DMS 273 treated with DMSO at 0.1 percent for 48 hours (cell line): ENCODE results near the gene ALCAM.

Source experiments
- DNase-seq: peaks from one replicate; lab custom pipeline; 2025; lab: John Stamatoyannopoulos, UW

The ALCAM gene

DNA sequence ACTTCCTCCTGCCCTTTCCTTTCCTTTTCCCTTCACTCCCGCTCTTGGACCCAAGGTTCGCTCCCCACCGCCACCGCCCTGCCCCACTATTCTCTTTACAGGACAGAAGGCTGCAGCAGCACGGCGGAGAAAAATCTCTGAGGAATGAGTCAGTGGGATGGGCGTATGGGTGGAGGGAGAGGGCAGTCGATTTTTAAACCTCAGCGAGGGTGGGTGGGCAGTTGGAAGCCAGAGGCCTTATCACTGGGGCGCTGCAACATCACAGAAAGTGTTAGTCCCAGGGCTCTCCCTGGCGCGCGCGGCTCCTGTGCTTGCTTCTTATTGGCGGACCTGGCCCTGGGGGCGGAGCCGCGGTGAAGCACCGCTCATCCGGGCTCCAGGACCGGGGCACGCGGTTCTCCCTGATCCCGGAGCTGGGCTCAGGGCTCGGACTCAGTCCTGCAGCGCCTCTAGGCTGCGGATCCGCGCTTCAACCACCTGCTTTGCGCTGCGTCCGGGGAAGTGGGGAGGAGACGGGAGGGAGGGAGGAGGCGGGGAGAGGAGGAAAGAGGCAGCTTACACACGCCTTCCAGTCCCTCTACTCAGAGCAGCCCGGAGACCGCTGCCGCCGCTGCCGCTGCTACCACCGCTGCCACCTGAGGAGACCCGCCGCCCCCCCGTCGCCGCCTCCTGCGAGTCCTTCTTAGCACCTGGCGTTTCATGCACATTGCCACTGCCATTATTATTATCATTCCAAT lies at the start of gene ALCAM:
Gene ALCAM, plus strand, starts transcription at position 584 of the 737 bp plus-strand sequence.
- DNase-seq, result peak; percentile 96

DNA sequence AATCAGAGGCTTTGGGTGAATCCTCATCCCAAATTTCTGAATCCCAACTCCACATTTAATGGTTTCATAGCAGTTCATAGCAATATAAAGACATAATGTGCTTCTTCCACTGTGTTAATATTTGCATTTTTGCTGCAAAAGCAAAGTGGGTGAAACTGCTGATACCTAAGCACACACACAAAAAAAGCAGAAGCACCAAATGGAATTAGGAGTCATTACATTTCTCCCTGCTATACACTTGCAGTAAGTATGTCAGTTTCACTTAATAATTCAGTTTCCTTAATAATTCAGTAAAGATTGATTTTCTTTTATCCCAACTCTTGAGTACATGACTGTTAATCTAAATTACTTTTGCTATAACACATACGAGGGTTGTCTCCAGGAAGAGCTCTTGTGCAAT lies 48.9 kb upstream of the ALCAM start:
- no peak for DNase-seq

DNA sequence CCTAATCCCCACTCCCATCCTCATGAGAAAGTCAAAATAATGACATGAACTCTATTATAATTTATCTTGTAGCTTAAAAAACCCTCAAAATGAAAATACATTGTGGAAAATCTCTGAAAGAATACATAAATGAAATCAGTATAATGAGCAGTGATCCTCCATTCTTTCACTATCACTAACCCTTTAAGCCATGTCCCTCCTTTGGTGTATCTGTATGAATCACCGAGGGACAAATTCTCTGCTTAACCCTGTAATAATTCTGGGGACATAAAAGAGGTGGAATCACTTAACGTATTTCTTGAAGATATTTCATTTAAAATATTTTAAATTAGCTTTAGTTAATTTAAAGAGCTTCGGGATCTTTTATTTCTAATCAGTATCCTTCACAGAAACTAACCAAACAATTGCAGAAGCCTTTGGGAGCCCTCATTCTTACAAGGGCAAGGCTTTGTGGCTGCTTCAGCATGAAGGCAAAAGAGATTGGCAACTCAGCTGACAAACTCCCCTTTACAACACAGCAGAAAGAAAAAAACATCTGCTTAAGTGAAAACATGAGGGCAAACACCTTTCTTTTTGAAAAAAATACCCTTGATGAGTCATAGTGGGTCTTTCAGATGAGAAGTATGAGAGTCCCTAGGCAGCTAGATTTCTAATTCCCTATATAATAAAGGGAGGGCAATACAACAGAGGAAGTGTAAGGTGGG lies 44.0 kb upstream of the ALCAM start:
- DNase-seq, result no peak

DNA sequence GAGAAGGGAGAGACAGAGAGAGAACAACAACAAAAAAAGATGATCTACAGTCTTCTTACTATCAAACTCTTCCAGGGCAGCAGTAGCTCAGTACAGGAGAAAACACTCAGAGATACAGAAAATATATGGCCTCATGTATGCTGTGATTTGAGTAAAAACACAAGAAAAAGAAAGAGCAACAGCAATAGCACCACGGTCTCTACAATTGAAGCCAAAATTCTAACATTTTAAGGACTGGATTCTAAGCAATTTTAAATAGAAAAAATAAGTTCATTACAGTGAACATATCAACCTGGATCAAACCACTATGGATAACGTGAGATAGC lies 43.5 kb upstream of the ALCAM start:
- DNase-seq, result no peak

DNA sequence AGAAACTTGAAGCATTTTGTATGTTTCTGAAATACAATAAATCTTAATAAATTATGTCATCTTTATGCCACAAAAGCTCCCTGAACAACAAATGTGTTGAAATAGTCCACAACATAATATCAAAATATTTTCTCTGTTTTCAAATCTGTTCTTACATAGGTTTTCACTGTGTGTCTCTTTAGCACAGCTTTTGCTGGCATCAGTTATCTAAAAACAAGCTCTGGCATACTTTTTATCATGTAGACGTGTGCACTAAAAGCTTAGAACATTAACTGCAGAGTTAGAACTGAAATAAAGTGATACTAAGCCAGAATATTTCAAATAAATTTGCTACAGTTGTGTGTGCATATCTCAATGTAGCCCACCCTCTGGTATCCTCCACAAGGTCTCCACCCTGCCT lies 41.8 kb upstream of the ALCAM start:
- no peak for DNase-seq

DNA sequence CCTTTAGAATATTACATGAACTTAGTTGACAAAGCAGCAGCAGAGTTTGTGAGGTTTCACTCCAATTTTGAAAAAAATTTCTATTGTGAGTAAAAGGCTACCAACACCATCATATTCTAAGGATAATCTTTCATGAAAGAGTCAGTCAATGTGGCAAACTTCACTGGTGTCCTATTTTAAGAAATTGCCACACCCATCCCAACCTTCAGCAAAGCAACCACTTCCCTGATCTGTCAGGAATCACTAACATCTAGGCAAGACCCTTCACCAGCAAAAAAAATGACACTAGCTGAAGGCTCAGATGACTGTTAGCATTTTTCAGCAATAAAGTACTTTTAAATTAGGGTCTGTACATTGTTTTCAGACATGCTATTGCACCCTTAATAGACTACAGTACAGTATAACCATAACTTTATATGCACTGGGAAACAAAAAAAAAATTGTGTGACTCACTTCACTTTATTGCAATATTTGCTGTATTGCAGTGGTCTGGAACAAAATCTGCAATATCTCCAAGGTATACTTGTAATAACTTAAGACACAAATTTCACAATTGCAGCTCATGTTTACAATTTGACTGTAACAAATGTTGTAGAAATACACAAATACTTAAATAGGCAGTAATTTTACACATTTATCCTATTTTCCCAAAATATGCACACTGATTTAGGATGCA lies 38.9 kb upstream of the ALCAM start:
- DNase-seq, result no peak

DNA sequence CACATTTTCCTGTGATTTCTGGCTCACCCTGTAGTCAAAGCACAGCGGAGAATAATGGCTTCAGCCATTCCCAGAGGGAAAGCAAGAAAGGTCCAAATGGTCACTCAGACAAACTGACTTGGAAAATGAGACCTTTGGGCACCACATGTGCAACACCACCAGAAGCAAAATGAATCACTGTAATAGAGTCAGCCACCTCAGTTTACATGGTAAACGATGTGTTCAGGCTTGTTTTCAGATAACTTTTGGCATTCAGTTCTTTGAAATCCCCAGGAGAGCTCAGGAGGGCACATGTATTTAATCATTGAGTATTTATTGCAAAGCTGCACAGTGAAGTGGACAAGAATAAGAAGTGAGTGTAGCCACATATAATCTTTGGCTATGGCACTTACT lies 38.4 kb upstream of the ALCAM start:
- DNase-seq, result no peak

DNA sequence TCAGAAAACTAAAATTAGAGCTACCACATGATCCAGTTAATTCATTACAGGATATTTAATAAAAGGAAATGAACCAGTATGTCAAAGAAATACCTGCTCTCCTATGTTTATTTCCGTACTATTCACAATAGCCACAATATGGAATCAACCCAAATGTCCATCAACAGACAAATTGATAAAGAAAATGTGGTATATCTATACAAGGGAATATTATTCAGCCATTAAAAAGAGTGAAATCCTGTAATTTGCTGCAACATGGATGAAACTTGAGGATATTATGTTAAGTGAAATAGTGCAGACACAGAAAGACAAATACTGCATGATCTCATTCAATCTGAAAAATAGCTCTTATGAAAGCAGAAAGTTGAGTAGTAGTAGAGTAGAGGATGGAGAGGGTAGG lies 33.7 kb upstream of the ALCAM start:
- no peak for DNase-seq

DNA sequence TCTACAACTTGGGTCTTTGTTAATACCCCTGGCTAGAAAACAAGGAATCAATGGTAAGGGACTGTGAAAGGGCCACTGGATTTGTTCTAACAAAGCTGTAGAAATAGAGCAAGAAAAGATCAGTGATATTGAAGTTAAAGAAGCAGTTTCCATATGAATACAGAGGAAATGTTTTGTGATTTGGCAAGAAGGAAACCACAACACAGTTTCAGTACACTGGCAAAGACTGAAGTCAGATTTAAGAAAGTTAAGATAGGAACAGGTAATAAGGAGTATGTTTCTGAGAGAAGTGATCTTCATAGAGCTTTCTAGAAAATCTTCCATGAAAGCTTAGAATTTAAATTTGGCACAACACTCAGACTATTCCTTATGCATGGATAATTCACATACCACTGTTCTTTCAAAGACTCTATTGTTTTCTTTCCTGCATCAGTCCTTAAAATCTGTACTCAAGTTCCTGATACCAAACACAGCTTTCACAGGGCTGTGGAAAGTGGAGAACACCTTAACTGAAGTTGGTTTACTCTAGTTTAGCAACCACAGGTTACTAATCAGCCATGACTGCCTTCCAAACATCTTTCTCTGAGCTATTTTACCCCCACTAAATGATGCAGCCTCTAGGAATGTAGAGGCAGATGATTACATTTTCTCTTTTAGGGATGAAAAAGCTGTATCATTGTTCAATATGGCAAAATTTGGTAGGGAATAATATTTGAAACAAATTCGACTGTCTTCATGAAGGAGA lies 32.4 kb upstream of the ALCAM start:
- DNase-seq, result no peak

DNA sequence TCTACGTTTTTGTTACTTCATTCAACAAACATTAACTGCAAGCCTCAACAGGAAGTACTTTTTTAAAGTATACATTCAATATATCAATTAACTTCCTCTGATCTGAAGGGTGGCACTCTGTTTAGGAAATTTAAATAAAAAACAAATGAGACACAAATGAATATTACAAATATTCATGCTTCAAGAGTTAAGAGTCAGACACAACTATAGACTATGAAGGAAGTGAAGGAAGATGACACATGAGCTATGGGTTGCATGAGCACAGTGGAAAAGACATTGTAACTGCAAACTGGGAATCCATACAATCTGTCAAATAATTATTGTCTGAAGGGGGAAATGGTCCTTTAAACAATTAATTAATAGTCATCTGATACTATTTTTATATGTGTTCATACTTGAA lies 26.8 kb upstream of the ALCAM start:
- DNase-seq, result no peak

DNA sequence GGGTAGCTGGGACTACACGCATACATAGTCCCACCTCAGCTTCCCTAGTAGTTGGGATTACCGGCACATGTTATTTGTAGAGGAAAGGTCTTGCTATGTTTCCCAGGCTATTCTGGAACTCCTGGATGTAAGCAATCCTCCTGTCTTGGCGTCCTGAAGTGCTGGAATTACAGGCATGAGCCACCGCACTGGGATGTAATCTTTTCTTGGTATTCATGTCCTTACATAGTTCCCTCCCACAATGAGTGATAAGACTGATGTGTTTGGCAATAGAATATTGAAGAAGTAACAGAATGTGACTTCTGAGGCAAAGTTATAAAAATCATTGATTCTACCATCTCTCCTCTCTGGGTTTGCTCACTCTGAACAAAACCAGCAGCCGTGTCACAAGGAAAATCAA lies 22.7 kb upstream of the ALCAM start:
- no peak for DNase-seq

DNA sequence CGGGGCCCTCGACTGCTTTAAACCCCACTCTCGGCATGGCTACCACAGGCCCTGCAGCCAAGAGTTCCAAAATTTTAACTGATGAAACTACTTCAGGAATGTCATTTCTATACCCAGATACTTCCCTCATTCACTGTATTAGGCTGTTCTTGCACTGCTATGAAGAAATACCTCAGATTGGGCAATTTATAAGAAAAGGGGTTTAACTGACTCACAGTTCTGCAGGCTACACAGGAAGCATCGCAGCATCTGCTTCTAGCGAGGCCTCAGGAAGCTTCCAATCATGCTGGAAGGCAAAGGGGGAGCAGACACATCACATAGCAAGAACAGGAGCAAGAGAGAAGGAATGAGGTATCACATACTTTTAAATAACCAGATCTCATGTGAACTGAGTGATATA lies 21.6 kb upstream of the ALCAM start:
- no peak for DNase-seq

DNA sequence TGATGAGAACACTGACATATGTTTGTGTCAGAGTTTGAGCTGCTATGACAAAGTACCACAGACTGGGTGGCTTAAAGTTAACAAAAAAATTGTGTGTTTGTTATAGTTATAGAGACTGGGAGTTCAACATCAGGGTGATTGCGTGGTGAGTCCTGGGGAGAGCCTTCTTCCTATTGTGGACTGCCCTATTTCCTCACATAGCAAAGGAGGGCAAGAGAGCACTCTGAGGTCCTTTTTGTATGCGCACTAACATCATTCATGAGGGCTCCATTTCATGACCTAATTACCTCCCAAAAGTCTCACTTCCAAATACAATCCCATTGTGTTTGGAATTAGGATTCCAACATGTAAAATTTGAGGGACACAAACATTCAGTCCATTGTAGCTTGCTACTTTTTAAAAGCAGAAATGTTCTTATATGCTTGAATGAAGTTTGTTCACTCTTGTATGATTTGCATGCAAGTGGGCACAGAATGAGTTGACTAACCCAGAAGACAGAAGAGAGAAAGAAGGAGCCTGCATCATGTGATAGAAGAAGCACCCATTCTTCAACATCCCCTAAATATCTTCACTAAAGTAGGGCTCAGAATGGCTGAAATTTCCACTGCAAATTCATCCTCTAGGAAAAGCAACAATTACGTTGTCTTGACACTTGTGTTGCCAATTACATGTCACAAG lies 18.9 kb upstream of the ALCAM start:
- no peak for DNase-seq

DNA sequence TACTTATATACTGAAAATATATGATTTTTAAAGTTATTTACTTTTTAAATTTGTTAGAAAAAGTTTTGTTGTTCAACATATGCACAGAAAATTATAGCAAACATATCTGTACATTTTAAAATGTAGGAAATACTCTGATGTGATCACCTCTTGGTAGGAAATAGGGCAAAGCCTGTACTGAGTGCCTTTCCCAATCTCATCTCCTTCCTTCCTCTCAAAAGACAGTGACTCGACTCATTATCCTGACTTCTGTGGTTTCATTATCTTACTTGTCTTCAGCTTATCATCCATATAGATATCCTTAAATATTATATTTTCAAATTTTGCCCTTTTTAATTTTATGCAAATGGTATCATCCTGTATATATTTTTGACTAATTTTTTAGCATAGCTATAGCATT lies 18.4 kb upstream of the ALCAM start:
- DNase-seq, result no peak

DNA sequence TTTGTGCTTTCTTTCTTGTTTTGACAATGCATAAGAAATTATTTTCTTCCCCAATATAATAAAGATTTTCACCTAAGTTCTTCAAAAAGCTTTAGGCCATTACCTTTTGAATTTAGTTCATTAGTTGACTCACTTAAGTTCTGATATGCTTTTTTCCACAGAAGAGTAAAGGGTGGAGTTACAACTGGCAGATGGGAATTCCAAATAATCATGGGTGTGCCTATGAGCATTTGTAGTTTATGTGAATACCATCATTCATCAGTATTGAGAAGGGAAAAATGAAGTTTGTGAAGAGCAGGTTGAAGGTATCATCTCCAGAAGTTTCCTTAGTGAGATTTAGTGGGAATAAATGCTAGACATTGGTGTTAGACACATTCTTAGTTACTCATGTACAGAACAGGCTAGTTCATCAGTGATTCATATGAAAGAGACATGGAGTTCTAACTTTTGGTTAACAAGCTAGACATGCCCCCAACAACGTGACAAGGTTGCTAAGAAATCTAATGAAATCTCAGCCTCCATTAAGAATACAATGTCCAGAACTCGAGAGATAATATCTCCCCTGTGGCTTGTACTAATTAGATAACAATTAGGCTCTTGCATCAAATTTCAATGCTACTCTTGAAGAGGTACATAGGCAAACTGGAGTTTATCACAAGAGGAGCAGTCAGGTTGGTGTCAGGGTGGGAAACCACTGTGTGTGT lies 16.9 kb upstream of the ALCAM start:
- DNase-seq, result no peak

DNA sequence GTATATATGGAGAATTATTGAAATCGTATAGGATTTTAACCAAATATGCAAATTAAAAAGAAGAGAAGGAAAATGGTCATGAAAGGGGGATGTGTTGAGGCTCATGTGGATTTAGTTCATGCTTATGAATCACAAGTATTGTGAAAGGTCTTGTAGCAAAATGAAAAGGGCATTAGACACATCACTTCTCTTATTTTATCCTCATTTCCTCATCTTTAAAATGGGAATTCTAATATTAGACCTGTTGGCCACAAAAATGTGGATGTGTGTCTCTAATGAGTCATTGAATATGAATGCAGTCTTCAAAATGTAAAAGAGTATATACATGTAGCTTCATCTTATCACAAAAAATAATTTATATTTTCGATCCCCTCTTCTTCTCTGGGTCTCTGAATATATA lies 14.9 kb upstream of the ALCAM start:
- DNase-seq, result no peak

DNA sequence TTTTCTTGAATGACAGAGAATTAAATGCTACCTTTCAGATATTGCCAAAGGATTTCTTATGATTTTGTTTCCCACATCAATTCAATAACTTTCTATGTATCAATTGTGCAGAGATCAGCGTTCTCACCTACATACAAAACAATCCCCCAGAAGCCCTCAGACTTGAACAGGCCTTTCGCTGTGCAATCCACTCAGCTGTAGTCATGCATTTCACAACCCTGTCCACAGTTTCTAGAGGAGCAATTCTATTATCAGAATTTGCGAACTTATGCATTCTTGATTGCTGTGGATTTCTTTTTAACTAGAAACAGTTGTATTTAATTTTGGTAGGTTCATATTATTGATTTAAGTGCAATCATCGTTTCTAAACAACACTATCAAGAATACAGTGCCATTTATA lies 13.7 kb upstream of the ALCAM start:
- DNase-seq, result no peak

DNA sequence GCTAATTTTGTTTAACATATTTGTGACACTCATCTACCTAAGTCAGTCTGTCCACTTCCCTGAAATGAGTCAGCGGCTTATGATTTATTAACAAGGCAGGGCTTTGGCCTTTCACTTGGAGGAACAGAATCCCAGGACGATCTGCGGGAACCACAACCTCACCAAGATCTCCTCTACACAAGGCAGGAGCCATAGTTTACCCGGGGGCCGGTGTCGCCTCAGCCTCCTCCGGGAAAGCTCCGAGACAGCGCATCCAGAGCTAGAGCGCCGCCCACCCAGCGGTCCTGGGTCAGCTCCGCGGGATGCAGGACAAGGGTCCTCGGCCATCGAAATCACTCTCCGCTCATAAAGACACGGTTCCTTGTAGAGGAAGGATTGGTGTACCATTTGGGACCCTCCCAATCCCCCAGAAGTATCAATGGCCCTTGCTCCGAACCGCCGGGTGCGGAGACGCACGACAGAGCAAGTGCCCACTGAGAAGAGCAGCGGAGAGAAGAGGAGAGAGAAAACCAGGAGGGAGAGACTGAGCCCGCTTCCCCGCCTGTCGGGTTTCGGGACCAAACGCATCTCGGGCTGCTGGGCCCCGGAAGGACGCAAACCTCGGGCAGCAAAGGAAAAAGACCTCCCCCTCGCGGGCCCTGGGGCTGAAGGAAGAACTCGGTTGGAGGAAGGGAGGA lies 13.1 kb upstream of the ALCAM start:
- DNase-seq, result no peak

DNA sequence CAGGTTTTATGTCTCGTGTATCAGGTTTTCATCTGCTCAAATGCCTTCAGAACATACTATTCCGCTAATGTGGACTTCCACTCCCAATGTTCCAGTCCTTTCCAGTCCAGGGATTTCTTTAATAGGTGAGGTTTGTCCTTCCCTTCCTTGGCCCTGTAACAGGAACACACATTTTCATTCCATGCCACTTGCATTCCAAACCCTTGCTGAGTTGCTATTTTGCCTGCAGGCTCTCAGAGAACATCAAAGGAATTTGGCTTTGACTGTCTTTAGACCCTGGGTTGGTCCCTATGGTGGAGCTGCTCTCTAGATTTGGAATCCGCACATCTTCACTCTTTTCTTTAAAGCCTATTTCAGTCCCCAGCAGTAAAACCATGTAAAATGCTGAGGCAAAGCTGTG lies 12.3 kb upstream of the ALCAM start:
- DNase-seq, result no peak

DNA sequence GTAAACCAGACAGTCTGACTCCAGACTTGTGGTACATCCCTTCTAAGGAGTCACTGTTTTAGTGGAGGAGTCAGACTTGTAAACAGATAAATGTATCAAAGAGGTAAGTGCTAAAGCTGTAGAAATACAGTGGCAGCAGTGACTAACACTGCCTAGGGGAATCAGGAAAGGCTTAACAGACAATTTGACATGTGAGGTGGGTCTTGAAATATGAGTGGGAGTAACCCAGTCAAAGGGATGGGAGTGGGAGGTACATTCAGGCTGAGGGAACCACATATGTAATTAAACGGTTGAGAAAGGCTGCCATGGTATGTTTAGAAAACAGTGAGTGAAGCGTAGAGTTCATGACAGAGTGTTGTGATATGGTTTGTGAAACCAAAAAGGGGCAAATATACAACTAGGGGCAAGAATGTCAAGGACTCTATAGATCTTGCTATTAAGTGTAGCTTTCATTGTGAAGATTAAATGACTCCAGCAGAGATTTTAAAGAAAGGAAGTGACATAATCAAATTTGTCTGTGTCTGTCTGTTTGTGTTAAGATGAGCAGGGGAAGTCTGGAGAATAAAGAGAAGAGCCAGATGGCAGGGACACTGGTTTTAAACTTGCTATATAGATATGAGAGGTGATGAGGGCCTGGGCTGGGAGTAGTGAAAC lies 11.2 kb upstream of the ALCAM start:
- no peak for DNase-seq
